Kidney (tissue), 14 donors: Measurements from ENCODE around the gene DISP3. TPM values are rescaled to one million over a fixed set of nuclear protein-coding genes. Genes with fewer than 3 reads are reported as not detected.
A peak's percentile ranks its signal among the peaks of the same experiment; 100 is the strongest.

Experiments used
- DNase-seq, 5 donors: peaks; one replicate each; pipeline ENCODE4 v3.0.0-alpha.2; 2013 to 2020
- FAIRE-seq: peaks from 2 replicates; lab custom pipeline; 2012; peaks lifted over from hg19 to GRCh38; lab: Jason Lieb, UNC
- H3K27ac ChIP-seq, 2 donors: one replicate each; pipeline ENCODE4 v1.7.0; 2013; ENCODE audit warnings: low read depth in 2 of 2, low read length in 2 of 2, inconsistent platforms in 1 of 2
- H3K27me3 ChIP-seq: one replicate; pipeline ENCODE4 v1.7.1; 2013; ENCODE audit warnings: low read length, inconsistent platforms; ENCODE audit not compliant: control insufficient read depth, insufficient read depth
- H3K36me3 ChIP-seq, 3 donors: one replicate each; pipeline versions ENCODE4 v1.7.0 to v1.7.1; 2013; ENCODE audit warnings: low read length in 3 of 3, control low read depth in 1 of 3, inconsistent platforms in 1 of 3; ENCODE audit not compliant: insufficient read depth in 3 of 3, control insufficient read depth in 2 of 3
- H3K4me1 ChIP-seq, 3 donors: one replicate each; pipeline versions ENCODE4 v1.7.0 to v1.7.1; 2013; ENCODE audit warnings: low read length in 3 of 3, inconsistent platforms in 1 of 3, low read depth in 1 of 3; ENCODE audit not compliant: control insufficient read depth in 2 of 3, insufficient read depth in 2 of 3
- H3K4me3 ChIP-seq, 3 donors: one replicate each; pipeline versions ENCODE4 v1.7.0 to v1.8.1; 2013; ENCODE audit warnings: low read length in 3 of 3, control low read depth in 1 of 3, inconsistent platforms in 1 of 3
- H3K9ac ChIP-seq, 3 donors: one replicate each; pipeline versions ENCODE4 v1.7.0 to v1.7.1; 2013; ENCODE audit warnings: low read length in 3 of 3, control low read depth in 1 of 3, inconsistent platforms in 1 of 3
- H3K9me3 ChIP-seq, 3 donors: one replicate each; pipeline versions ENCODE4 v1.7.0 to v1.7.1; 2013; ENCODE audit warnings: low read length in 3 of 3, control low read depth in 1 of 3, inconsistent platforms in 1 of 3; ENCODE audit not compliant: control insufficient read depth in 2 of 3, insufficient read depth in 1 of 3
- CTCF ChIP-seq: IDR thresholded peaks from 3 replicates; pipeline ENCODE4 v1.5.1; 2012; ENCODE audit warnings: mild to moderate bottlenecking, moderate library complexity, borderline replicate concordance; ENCODE audit not compliant: insufficient read depth; ENCODE audit errors: extremely low read depth
- intact Hi-C: fragments of 100-400 bp; cut with DNase I; formaldehyde crosslinking; loops from one replicate; pipeline ENCODE4 v1.11.1; 2022
- polyA plus RNA-seq: library from polyadenylated mRNA; stranded (reverse); fragments of 350-450 nt; fragmentation: Illumina TruSeq; extraction: RNeasy Lipid Tissue Mini Kit (QIAGEN cat#74804); gene quantifications from one replicate; pipeline ENCODE4 v1.2.3, GENCODE V29; 2014; ENCODE audit warnings: low read depth, low replicate concordance; ENCODE audit not compliant: insufficient read depth
- total RNA-seq: library from RNA; stranded (reverse); fragmentation: NEBNext Ultra II Directional; extraction: Animal tissue kit (Norgen Biotek cat#: 25700); gene quantifications from one replicate; pipeline ENCODE4 v1.2.1, GENCODE V29; 2021
- donor health status: control.
- donor health status: control.
- donor health status: control.
- donor health status: control.
- donor health status: control.
- donor health status: DM: yes; HTN: yes; CAD: no.
- donor health status: Normal renal cell carcinoma (clear cell type).

Gene DISP3
- total and polyA plus RNA-seq, 2 donors from 2014 or later = 0.19 TPM; not detected in 1

- no peak overlapping the region for H3K27ac ChIP-seq
- no peak overlapping the region for H3K9ac ChIP-seq
- no peak for FAIRE-seq
- no peak for TF ChIP-seq CTCF
- no peak overlapping the region for H3K4me3 ChIP-seq
- intact Hi-C loops = no loop called here
- peaks cover 0 to 4% (median 0%) of the 10 kb centered on the region in 3 donors for H3K9me3 ChIP-seq
- H3K4me1 ChIP-seq = no peaks in the 10 kb centered on the region
- H3K27me3 ChIP-seq = no peaks in the 10 kb centered on the region
- DNase-seq = peak in 1 of 5 donors; percentile 18
- no peaks in the 10 kb centered on the region for H3K36me3 ChIP-seq
Measured at GRCh38 chr1:11498956-11499594, 20.1 kb downstream of the DISP3 start.

DNA sequence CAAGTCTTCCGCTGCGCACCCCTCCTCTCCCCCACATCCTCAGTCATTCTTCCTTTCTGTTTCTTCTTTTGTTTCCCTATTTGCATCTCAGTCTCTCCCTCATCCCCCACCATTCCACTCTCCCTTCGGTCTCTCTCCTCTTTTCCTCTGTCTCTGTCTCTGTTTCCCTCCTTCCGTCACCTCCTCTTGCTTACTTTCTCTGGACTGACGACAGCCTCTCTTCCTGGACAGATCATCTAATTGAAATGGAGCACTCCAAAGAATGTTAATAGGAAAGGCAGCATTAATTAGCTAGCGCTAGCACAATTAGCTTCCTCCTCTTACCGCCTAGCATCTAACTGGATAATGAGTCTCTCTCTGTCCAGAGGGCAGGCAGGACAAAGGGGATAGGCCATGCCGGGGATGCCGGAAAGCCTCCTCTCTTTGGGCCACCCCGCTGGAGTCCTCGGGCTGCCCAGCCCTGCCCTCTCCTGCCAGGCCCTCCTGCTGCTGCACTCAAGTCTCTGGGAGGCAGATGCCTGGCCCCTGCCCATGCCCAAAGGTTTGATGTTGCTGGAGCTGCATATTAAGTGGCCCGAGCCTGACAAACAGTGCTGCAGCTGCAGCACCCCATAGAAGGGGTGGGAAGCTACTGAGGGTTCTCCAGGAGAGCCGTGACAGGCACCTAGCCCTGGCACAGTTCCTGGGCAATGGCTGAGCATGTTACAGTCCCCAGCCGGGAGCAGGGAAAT, 20.8 kb downstream of the DISP3 start:
- DNase-seq = peak in 1 of 5 donors; percentile 51
- Histone ChIP-seq H3K27ac (no peak overlapping the region), H3K9me3 (peaks cover 0 to 6% (median 0%) of the 10 kb centered on the region in 3 donors), H3K4me3 (no peak overlapping the region), H3K36me3 (no peaks in the 10 kb centered on the region), H3K9ac (no peak overlapping the region), H3K4me1 (no peaks in the 10 kb centered on the region), H3K27me3 (no peaks in the 10 kb centered on the region)
- no peak for FAIRE-seq
- intact Hi-C loops = no loop called here
- no peak for TF ChIP-seq CTCF

DNA sequence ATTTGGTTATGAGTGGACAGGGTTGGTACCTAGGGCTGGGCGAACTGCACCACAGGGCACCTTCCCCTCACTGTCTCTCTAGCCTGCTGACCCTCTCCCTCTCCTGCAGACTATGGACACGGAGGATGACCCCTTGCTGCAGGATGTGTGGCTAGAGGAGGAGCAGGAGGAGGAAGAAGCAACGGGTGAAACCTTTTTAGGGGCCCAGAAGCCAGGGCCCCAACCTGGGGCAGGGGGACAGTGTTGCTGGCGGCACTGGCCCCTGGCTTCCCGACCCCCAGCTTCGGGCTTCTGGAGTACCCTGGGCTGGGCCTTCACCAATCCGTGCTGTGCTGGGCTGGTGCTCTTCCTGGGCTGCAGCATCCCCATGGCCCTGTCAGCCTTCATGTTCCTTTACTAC, 21.9 kb downstream of the DISP3 start:
- no peak overlapping the region for H3K9ac ChIP-seq
- no peak for FAIRE-seq
- no peak for TF ChIP-seq CTCF
- no peak overlapping the region for H3K27ac ChIP-seq
- intact Hi-C loops = no loop called here
- no peaks in the 10 kb centered on the region for H3K36me3 ChIP-seq
- DNase-seq = peak in 1 of 5 donors; percentile 30
- H3K4me3 ChIP-seq = no peak overlapping the region
- H3K9me3 ChIP-seq = peaks cover 0 to 14% (median 3%) of the 10 kb centered on the region in 3 donors
- H3K27me3 ChIP-seq = no peaks in the 10 kb centered on the region
- no peaks in the 10 kb centered on the region for H3K4me1 ChIP-seq
